Upper lobe of left lung (tissue), 4 donors: Measurements from ENCODE around the gene ZNF57.

Experiments
- EP300 ChIP-seq, 4 donors: sonication (generic); formaldehyde crosslinking; IDR thresholded peaks; one replicate each; pipeline ENCODE4 v1.5.1; 2017; ENCODE audit warnings: antibody characterized with exemption in 4 of 4, control low read depth in 2 of 4
- POLR2A ChIP-seq, 4 donors: fragments of 450-650 bp; IDR thresholded peaks; one replicate each; pipeline ENCODE4 v1.5.1; 2016 to 2017; ENCODE audit warnings: antibody characterized with exemption in 4 of 4, mild to moderate bottlenecking in 2 of 4
- POLR2AphosphoS5 ChIP-seq, 2 donors: sonication (generic); formaldehyde crosslinking; IDR thresholded peaks; one replicate each; pipeline ENCODE4 v1.5.1; 2017; ENCODE audit warnings: antibody characterized with exemption in 2 of 2
- TF ChIP-seq, protein P1 (sequence below), 6 experiments: fragments of 450-650 bp in 4 of 6; fragments of 200-600 bp in 2 of 6; sonication (generic) in 2 of 6; IDR thresholded peaks; one replicate each; pipeline ENCODE4 v1.5.1; 2016 to 2019; ENCODE audit warnings: antibody characterized with exemption in 6 of 6

GRCh38 chr19:2885736-2886135 lies 15.0 kb upstream of the ZNF57 start:
- TF ChIP-seq, protein P1, sequence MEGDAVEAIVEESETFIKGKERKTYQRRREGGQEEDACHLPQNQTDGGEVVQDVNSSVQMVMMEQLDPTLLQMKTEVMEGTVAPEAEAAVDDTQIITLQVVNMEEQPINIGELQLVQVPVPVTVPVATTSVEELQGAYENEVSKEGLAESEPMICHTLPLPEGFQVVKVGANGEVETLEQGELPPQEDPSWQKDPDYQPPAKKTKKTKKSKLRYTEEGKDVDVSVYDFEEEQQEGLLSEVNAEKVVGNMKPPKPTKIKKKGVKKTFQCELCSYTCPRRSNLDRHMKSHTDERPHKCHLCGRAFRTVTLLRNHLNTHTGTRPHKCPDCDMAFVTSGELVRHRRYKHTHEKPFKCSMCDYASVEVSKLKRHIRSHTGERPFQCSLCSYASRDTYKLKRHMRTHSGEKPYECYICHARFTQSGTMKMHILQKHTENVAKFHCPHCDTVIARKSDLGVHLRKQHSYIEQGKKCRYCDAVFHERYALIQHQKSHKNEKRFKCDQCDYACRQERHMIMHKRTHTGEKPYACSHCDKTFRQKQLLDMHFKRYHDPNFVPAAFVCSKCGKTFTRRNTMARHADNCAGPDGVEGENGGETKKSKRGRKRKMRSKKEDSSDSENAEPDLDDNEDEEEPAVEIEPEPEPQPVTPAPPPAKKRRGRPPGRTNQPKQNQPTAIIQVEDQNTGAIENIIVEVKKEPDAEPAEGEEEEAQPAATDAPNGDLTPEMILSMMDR (IDR thresholded peaks at IDR 0.05): no peak
- TF ChIP-seq POLR2AphosphoS5 (IDR thresholded peaks at IDR 0.05) (no peak), POLR2A (IDR thresholded peaks at IDR 0.05) (no peak), EP300 (IDR thresholded peaks at IDR 0.05) (no peak)
